NCI-H1694 treated with DMSO at 0.1 percent for 48 hours (cell line): ENCODE results near the gene HOXC9.

ENCODE experiments used
- DNase-seq: peaks from one replicate; lab custom pipeline; 2025; lab: John Stamatoyannopoulos, UW

HOXC9 gene

DNA sequence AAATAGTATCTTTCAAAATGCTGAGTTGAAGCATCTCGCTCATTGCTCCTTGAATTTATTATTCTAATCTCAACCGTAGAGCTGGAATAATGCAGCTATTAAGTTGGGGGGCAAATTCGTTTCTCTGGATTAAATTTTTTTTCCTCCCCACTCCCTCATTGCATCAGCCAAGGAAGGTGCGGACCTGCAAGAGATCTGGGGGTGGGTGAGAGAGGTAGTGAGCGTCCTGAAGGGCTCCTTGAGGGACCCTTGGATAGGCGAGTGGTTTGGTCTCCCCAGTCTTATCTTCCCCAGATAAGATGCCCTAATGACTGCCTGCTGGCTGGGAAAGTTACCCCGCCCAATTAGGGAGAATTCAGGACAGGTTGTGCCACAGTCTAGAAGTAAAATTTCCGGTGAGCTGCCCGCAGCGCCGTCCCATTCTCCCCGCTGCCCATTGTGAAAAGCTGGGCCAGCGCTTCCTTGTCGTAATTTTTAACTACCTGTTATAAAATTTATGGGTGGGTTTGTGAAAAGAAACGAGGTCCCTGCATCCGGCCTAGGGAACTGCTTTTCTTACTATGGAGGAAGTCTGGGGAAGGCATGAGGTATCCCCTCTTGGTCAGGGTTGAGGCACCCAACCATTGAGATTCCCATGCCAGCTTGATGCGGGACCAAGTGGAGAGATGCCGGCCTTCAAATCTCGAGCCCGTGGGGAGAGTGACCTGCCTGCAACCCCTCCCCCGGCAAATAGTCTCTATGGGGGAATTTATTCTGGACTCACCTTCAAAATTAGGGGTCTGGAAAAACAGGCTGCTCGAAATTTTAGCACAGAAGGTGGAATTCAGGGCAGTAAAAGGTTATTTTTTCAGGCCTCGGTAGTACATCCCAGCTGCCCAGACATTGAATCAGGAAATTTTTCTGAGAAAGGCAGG lies 15.3 kb downstream of the HOXC9 start:
- no peak for DNase-seq

DNA sequence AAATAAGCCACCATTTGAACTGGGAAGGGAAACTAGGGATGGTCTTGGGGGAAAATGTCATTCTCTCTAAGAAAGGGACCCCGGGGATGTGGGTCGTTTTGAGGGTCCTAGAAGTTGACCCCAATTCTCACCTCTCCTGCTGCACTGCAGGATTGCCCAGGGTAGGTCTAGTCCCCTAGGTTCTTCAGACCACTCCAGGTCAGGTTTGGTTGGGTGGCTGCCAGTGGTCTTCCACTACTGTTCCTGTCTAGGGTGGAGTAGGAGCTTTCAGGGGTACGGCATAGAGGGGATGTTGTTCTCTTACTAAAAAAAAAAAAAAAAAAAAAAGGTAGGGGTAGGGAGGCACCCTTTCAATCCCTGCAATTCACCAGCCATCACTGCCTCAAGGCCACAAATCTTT lies 16.1 kb downstream of the HOXC9 start:
- no peak for DNase-seq

DNA sequence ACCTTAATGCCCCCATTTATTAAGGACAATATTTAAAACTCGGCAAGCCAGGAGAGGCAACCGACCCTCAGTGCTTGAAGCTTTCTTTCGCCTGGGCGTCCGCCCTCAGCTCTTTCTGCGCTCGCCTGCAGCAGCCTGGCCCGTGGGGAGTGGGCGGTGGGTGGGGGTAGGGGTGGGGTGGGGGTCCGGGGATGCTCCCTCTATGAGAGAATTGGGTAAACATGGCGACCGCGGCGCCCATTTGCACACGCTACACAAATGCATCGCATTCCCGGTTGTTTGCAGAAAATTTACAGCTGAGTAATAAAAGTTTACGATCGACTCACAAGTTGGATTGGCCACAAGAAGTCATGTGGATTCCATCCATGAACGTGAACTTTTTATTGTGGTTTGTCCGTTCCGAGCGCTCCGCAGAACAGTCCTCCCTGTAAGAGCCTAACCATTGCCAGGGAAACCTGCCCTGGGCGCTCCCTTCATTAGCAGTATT lies 16.6 kb downstream of the HOXC9 start:
- DNase-seq = peak; percentile 38

DNA sequence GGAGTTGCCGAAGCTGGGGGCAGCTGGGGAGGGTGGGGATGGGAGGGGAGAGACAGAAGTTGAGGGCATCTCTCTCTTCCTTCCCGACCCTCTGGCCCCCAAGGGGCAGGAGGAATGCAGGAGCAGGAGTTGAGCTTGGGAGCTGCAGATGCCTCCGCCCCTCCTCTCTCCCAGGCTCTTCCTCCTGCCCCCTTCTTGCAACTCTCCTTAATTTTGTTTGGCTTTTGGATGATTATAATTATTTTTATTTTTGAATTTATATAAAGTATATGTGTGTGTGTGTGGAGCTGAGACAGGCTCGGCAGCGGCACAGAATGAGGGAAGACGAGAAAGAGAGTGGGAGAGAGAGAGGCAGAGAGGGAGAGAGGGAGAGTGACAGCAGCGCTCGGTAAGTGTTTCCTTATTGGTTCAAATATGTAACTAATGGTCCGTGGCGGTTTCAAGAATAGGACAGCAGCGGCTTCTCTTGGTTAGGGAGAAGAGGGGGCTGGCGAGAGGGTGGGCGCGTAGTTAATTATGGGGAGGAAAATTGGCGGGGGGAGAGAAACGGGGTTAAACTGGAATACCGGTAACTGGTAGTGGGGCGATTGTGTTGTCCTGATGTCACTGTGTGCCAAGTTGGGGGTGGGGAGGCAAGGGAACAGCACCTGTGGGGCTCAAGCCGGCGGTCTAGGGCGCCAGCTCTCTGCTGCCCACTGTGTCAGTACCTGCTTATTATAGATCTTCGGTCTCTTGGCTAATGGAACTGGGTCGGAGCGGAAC lies 17.2 kb downstream of the HOXC9 start:
- peak; percentile 74 for DNase-seq

DNA sequence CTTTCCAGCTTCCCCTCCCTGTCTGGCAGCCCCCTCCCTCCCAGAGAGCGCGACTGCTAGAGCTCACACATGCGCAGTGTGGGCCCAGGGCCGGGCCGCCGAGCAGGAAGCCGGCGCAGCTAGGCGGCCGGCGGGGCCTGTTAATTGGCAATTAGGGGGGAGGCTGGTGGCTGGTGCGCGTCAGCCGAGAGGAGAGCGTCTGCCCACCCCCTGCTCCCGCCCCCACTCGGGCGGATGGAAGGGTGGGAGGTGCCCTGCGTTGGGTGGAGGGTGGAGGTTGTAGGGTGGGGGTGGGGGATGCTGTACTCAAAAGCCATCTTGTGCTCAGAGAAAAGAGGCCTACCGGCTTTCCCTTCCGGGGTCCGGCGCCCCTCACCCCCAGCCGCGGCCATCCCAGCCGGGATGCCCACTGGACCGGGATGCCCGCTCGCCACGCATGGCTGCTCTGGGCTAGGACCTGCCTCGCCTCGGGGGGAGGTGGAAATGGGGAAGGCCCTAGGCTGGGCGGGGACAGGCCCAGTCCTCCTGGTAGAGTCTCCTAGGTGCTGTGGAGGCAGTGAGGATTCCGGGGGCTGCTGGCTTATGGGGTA lies 18.0 kb downstream of the HOXC9 start:
- peak; percentile 91 for DNase-seq

DNA sequence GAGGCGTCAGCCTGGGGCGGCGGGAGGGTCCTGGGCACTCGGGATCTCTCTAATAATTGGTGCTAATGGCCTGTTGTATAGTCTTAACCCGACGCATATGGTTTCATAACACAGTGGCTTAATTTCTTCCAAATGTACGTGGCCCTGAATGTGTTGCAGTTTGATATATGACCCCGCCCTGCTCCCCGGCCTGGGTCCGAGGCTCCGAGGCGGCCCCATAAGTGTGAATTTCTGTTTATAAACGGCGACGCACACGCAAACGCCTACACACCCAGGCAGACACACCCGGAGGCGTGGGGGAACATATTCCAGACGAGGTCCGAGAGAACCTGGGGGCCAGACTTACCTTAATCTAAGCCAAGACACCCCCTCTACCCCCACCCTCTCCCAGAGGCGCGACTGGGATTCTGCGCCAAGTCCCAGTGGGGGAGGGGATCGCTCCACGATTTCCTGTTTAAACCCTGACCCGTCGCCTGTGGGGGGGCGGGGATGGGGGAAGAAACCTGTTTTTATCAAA lies 18.6 kb downstream of the HOXC9 start:
- peak; percentile 58 for DNase-seq

DNA sequence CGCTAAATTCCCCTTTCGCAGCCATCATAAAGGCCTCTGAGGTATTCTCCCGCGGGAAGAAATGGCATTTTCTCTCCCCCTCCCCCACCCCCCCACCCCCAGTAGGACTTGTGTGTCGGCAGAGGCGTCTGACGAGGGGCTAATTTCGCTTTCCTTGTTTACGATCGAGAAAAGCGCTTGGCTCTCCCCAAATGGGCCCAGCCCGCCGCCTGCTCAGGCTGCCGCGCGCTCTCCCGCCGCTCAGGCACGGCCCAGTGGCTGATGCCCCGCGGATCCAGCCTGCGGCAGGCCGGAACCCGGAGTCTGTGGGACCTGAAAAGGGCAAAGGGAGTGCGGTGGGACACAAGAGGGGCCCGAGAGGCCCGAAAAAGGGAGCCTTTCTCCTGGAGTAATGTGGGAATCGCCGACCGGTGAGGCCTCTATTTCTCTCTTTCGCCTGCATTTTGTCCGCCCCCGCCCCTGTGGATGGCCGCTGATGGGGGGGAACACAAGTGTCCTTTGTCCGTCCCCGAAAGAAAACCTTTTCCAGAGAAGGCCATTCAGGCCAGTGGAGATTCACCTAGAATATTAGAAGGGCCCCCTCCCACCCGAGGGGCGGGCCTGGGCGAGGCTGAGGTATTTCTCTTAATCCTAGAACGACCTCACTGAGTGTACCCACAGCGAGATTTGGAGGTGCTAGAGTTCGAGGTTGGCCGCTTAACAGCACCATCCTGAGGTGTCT lies 19.3 kb downstream of the HOXC9 start:
- peak; percentile 58 for DNase-seq

DNA sequence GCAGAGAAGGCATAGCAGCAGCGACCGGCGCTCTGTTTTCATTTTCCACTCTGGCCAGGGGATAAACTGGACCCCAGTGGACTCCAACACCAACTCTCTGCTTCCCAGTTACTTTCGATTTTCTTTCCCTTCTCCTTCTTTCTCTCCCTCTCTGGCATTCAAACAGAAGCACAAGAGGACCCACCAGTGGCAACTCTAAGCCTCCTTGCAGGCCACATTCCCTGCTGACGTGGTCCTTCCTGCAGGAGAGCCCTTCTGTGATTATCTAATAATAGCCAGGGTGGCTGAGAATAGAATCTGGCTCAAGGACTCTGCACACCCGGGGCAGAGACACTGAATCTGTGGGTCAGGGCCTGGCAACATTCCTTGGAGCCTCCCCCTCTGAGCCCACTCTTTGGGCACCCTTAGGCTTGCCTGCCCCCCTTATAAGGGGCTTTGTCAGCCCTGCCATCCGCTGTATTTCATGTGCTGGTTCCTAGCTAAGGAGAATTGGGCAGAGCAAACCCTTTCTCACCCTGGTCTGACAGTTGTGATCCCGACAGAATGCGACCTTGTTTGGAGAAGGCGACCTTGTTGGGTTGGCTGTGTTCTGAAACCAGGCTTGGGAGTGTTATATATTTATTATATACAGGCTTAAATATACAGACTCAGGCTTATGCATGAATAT lies 20.1 kb downstream of the HOXC9 start:
- no peak for DNase-seq

DNA sequence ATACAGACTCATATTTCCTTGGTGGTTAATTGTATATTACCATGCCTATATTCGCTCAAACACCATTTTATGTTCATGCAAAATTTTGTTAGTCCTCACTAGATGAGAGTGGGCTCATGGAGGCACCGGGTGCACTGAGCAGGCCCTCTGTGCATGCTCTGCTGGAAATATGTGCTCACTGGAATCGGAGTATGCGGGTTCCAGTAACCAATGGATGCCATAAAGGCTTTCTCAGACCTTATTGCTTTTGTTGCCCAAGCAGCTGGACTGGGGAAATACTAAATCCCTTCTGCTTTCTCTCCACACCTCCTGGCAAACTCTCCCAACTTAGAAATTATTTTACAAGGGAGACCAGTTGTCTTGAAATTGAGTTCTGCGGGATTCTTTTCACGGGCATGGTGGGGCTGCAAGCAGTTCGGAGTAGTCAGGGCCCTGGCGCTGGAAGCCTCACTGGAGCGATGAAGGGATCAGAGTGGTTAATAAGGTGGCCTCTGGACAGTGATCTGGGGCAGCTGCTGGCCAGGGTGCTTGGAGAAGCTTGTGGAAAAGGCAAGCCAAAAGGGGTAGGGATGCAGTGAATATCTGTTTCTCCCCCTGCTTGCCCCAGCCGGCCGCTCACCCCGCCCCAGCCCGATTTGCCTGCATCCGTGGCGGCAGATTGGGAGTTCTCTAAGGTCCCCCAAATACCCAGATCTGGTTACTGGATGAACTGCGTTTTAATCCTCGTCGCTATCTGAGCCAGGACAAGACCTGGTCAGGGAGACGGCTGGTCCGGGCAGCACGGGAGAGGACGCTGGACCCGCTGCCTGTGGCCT lies 20.8 kb downstream of the HOXC9 start:
- DNase-seq = no peak

DNA sequence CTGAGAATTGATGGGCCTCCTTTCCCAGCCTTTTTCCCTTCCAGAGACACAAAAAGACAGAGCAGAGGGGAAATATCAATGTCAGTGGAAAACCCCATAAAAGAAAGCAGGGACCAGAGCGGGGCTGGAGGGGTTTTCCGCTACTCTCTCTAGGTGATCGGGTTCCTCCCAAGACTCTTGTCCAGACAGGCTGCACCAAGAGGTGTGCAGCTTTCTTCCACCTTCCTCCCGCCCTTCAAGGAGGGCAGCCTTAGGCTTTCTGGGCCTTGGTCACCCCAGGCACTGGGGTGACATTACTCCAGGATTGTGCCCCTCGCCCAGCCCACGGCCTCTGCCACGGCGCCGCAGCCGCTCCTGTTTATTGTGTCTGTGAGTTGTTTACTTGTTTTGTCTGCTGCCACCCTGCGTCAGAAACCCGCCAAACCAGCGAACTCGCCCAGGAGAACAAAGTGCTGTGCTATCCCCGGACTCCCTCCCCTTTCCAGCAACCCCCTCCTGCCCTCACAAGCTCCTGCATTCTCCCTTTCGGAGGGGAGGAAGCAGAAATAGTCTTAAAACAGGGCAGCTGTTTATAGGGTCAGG lies 21.6 kb downstream of the HOXC9 start:
- DNase-seq = peak; percentile 35

DNA sequence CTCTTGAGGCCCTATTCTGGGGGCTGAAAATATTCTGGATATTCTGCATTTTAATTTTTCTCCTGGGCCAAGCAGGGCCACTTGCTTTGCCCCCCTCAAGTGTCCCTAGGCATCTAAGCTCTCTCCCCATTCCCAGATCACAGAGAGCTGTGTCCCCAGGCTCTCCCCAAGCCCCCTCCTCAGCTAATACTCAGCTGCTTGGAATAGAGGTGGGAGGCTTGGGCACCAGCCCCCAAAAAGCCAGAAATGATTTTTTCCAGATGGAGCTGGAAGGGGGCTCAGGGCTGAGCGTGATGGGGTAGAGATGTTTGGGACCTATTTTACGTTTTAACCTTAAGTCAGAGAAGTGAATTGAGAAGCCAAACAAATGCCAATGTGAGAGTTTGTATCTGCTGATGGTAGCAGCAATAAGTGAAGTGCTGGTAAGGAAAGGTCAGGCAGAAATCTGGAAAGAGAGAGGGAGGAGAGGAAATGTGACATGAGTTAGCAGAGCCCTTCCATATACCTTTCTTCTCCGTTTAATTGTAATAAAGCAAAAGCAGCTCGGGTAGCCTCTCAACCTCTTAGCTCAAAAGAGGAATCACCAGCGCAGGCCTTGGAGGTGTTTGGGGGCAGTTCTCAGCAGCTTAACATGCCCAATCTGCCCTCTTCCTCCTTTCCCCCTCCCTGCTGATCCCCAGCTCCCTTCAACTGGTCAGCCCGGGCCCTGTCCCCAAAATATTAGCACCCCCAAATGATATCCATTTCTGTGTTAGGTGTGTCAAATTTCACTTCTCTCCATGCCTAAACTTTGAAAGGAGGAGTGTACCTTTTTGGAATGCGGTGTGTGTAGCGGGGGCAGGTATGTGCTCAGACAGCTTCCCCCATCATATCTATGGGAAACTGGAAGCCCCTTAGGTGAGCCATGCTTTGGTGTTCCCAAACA lies 23.3 kb downstream of the HOXC9 start:
- DNase-seq = no peak

DNA sequence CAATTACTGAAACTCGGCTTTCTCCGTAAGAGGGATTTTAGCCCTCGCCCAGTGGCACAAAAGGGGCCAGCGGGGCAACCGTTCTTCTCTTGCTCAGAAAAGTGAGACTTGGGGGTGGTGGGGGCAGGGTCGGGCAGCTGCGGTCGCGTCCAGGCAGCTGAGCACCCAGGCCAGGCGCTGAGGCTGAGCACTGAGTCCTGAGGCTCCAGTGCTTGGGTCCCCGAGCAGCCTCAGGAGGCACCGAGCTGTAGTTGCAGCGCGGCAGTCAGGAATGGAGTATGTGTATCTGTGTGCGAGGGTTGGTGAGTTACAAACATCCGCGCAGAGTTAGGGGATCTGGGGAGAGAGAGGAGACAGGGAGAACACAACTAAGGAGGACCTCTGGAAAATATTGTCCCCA lies 24.2 kb downstream of the HOXC9 start:
- DNase-seq = no peak

DNA sequence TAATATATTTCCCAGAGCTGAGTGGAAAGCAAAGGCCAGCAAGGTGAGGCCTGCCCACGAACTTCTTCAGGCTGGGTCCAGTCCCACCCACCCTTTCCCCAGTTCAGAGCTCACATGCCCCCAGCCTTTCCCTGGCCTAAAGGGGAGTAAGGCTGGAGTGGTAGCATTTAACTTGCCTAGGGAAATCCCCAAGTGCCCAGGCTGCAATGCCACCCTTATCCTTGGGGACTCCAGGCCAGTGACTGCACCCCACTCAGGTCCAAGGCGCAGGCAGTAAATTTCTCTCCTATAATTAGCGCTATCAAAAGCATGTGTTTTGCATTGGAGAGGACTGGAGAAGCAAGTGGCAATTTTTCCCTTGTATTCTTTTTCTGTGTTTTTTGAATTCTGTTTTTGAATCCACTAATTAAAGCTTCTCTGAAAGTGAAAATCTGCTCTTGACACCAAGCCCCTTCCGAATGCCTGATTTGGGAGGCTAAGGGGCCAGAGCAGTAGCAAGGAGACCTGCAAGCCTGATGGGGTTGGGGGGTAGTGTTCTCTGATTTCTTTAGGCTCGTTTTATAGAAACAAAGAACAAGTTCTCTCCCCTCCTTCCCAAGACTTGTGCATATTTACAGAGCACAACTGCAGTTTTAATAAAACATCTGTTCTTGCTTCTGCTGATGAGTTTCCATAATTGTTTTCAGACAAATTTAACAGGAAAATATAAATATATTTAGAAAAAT lies 24.8 kb downstream of the HOXC9 start:
- no peak for DNase-seq

DNA sequence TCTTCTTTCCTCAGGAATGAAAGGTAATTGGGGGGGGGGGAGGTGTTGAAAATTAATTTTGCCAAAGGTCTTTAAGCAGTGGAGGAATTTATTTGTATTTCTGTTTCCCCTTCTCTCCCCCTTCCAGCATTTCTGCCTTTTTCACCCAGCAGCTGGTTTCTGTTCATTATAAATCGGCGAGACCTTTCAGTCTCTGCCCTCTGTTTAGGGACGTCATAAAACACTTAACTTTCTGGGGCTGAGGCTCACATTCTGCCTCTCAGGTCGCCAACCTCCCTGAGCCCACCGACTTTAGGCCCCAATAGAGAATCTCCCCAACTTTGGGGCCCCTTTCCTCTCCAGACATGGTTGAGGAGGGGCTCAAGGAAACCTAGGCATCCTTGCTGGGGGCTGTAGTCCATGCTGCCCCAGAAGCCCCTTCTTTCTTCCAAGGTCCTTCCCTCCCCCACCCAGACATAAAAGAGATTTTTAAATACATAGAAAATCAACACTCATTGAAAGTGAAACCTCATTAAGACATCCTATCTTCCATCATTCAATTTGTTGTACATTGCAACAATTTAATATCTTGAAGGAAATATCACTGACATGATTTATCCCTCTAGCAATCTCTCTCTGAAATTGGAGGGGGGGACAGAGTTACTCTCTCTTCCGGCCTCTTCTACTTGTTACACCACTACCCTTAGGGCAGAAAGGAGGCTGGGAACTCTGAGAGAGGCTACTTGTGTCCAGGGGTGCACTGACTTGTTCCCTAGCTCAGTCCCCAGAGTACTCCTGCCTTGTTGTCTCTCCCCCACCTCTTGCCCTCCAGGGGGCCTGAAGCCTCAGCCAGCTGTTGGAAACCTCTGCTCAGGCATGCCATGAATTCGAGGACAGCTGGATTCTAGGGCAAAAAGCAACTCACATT lies 25.8 kb downstream of the HOXC9 start:
- no peak for DNase-seq

DNA sequence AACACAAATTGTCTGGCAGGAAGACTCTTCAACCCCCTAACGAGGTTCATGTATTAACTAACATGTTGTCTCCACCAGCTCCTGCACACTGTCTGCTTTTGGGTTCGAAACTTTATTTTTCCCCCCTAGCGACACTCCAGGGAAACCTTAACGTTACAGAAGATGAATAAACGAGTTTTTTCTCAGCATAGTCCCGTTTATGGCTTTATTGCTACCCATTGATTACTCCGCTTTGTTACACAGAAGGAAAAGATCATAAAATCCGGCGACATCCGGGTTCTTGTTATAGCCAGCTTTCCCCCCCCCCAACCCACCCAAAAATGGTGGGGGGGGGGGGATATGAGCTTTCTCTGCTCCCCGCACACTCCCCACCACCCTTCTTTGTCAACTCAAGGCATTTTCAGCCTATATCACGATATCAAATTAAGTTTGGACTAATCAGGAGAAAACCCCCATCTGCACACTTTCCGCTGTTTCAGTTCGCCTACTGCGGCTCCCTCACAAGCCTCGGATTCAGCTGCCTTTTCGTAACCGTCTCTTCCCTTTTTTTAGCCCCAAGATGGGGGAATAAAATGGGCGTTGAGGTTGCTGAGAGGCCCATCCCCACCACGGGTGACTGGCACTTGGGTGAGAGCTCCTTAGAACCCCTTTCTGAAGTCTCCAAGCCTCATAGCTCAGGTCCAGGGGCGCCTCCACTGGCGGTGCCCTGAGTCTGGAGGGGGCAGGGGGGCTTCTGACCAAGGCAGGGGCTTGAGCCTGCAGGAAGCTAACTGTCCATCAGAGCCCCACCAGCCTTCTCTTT lies 26.9 kb downstream of the HOXC9 start:
- DNase-seq = no peak

DNA sequence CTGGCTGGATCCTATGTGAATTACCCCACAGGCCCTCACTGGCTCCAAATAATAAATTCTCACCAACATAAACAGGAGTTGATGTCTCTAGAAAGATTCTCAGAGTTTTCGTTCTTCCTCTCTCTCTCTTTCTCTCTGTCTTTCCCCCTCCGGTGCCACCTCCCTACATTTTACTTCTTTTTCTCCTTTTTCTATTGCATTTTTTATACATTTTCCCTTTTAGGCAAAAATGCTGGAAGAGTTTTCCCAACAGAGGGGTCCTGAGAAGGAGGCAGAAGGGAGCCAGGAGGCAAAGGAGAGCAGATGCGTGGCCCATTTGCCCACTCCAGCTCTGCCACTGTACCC lies 27.5 kb downstream of the HOXC9 start:
- no peak for DNase-seq
